ENCODE data around the gene PCNX1. TPM values are rescaled to one million over a fixed set of nuclear protein-coding genes. Genes with fewer than 3 reads are reported as not detected.

PCNX1 gene
- total and polyA plus RNA-seq, 9 of the 15 experiments (the other 6 are each of a cell fraction or from before 2014, with no cell fraction given): 0.30 to 4.5 (median 2.3) TPM

- TF ChIP-seq REST (IDR thresholded peaks at IDR 0.05; ENCODE audit: borderline replicate concordance): peak; percentile 40; the same call in 1 of the 2 replicates
- no peak for TF ChIP-seq REST (CRISPR knock-in tag; IDR thresholded peaks at IDR 0.05; ENCODE audit: low read depth)
- 0 out of 2 replicates have a peak, but pooled peaks have one; percentile 12 for TF ChIP-seq CC2D1A (IDR thresholded peaks at IDR 0.05)
- no peak for TF ChIP-seq GTF2B (IDR thresholded peaks at IDR 0.05; ENCODE audit: extremely low read depth, insufficient read length)
- TF ChIP-seq USF2 (CRISPR knock-in tag; IDR thresholded peaks at IDR 0.05): no peak
- TF ChIP-seq CUX1 (CRISPR knock-in tag; IDR thresholded peaks at IDR 0.05): no peak
- TF ChIP-seq LCOR (CRISPR knock-in tag; IDR thresholded peaks at IDR 0.05): no peak
Measured at GRCh38 chr14:70972107-70972976, 65.1 kb downstream of the PCNX1 start (continued).
